H1 (cell line): ENCODE results near the gene AP5Z1. TPM values are rescaled to one million over a fixed set of nuclear protein-coding genes. Genes with fewer than 3 reads are reported as not detected.

ENCODE experiments used
- RNF2 ChIP-seq: fragments of 200-900, 300-1000 bp; sonication (generic); IDR thresholded peaks from 2 replicates; pipeline ENCODE4 v1.7.1; 2016; ENCODE audit warnings: borderline replicate concordance, low read depth, mild to moderate bottlenecking, antibody characterized with exemption, low read length; ENCODE audit not compliant: poor library complexity, severe bottlenecking; ENCODE audit errors: missing control alignments
- polyA plus RNA-seq, 7 experiments: library from polyadenylated mRNA; depleted of rRNA in 3 of 7; stranded (reverse) in 5 of 7; unstranded in 2 of 7; fragments of >200 nt in 5 of 7; fragments of 200-250 nt in 2 of 7; gene quantifications; 1 replicate in 5 of 7; 2 replicates in 1 of 7; 4 replicates in 1 of 7; pipeline versions ENCODE4 v1.2.1 to v1.2.3, GENCODE V29; 2011 to 2013; ENCODE audit warnings: missing spikeins in 2 of 7, mixed read lengths in 2 of 7
- total RNA-seq: library from RNA; stranded (reverse); fragmentation: NEBNext Ultra II Directional; extraction: Animal tissue kit (Norgen Biotek cat#: 25700); gene quantifications from 2 replicates; pipeline ENCODE4 v1.2.1, GENCODE V29; 2021

AP5Z1 gene
- total and polyA plus RNA-seq, 2 of the 8 experiments (the other 6 are each of a cell fraction or from before 2014, with no cell fraction given), result 24.0 to 24.7 TPM

DNA sequence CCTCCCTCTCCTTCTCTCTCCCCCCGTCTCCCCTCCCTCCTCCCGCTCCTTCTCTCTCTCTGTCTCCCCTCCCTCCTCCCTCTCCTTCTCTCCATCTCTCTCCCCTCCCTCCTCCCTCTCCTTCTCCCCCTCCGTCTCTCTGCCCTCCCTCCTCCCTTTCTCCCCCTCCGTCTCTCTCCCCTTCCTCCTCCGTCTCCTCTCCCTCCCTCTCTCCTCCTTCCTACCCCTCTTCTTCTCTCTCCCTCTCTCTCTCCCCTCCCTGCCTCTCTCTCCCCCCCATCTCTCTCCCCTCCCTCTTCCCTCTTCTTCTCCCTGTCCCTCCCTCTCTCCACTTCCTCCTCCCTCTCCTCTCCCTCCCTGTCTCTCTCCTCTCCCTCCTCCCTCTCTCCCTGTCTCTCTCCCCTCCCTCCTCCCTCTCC lies 32.2 kb downstream of the AP5Z1 start (continued):
- no peak for TF ChIP-seq RNF2
